OCI-LY1 (cell line): ENCODE measurements around the gene RBP5.

Experiments used
- CTCF ChIP-seq: fragments of 200-600 bp; sonication (generic), shearing (Covaris generic); IDR thresholded peaks from 2 replicates; pipeline ENCODE4 v1.5.1; 2017; ENCODE audit warnings: mild to moderate bottlenecking, antibody characterized with exemption, low read length, moderate library complexity, mixed read lengths
- EZH2 ChIP-seq: fragments of 200-600 bp; sonication (generic), shearing (Covaris generic); IDR thresholded peaks from 2 replicates; pipeline ENCODE4 v1.8.0; 2017; ENCODE audit warnings: borderline replicate concordance, mixed run types, mild to moderate bottlenecking, antibody characterized with exemption, low read length, moderate library complexity, mixed read lengths

DNA sequence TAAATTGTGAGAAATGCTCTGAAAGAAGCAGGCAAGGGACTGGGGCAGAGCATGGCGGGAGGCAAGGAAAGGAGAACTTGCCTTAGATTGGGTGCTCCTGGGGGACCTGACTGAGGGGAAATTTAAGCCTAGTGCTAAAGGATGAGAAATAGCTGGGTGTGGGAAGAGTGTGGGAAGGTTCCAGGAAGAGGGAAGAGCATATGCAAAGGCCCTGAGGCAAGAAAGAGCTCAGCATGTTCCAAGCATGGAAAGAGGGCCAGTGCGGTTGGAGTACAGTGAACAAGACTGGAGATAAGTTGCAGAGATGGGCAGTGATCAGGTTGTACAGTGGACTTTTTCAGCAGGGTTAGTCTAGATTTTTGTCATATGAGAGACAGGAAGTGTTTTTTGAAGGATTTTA lies 10.5 kb upstream of the RBP5 start:
- no peak for TF ChIP-seq EZH2
- TF ChIP-seq CTCF, result no peak
